Stimulated activated CD8-positive, alpha-beta memory T cell treated with anti-CD3 and anti-CD28 coated beads, Interleukin-12 subunit alpha, Interleukin-12 subunit beta, amount 100 ng/mL, for 1 hour (primary cell): Measurements from ENCODE around the gene ZNHIT6.

Experiments
- DNase-seq: peaks from one replicate; pipeline ENCODE4 v3.0.0-alpha.2; 2020; ENCODE audit warnings: low read depth

The ZNHIT6 gene

DNA sequence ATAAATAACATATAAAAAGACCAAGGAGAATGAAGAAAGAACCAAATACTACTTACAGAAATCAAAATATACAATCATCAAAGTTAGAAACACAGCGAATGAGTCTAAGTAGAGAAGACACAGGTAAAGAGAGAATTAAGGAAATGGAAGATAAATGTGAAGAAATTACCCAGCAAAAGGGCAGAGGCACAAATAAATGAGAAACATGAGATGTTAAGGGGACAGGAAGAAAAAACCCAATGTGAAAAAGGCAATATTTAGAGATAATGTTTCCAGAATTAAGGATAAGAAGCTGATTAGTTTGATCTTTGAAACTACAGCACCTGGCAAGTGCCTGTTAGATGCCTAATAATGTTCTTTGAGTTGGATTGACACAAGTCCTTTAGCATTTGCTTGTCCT, 86.8 kb downstream of the ZNHIT6 start:
- no peak for DNase-seq

DNA sequence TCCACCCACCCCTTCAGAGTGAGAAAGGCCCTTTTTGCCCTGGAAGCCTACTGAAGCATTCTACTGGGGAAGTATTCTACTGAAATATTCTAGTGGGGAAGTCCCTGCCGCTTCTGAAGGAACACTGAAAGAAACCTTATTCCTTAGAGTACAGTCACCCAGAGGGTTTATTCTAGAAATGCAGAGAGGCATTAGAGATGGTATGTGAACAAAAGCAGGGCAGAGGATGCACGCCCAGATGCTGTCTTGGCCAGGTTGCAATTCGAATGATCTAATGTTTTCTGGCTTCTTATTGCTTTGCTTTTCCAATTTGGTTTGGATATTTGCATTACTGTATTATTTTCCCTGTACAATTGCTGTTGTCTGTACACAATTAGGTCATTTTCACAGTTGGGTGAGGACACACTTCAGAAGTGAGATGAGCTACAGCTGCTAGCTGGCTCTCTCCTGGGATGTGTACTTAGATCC, 90.6 kb downstream of the ZNHIT6 start:
- no peak for DNase-seq

DNA sequence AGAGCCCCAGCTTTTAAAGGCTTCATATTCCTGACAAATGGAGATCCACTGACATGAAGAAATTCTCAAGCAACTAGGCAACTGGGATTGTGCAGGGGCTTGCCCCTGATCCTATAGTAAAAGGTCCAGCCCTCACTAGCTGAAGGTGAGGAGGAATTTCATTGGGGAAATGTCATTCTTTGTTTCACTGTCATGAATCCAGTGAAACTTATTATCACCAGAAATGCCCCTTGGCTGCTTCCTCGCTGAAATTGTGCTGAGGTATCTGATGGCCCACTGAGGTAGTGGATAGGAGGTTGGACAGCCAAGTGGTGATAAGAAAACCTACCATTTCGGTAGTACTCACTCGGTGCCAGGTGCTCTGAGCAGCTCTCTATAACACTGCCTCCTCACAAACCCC, 91.5 kb downstream of the ZNHIT6 start:
- no peak for DNase-seq

DNA sequence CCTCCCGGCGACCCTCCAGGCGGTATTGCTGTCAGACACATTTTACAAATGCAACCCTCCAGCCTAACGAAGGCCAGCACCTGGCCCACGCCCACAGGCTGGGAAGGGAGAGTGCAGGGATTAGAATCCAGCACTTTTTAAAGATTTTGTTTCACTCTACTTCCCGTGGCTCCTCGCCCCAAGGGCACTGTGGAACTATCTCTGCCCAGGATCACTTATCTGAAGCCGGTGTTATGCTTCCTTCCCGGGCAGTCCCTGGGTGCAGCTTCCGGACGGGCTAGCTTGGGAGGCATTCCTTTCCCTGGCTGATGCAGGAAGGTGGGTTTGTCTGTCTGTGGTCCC, 91.9 kb downstream of the ZNHIT6 start:
- DNase-seq, result no peak

DNA sequence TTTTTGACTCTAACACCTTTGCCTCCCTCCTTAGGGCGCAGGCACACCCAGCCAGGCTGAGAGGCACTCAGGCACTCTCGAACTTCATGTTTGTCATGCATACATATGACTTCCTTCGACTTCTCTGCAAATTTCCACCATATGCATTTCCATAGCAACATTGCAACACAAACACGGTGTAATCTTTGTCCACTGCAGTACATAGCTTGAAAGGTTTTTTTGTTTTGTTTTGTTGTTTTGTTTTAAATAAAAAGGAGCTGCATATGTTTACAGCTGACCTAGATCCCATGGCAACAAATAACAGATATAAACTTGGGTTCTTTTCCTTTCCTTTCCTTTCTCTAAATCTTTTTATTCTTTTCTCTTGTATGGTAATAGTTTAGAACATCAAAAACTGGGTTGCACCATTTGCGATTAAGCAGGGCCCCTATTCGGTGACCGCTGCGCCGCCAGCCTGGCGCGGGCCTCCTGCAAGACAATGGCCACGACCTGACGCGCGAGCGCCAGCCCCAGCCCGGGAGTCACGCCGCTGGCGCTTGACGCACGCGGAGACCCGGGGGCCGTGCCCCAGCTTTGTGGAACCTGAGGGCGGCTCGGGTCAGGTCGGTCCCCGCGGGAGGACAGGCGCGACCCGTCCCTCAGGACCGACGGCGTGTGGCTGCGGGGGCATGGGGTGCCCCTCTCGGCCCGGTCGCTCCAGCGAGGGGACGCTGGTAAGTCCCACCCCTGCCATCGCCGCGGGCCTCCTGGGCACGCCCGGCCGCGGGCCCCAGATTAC, 92.5 kb downstream of the ZNHIT6 start:
- no peak for DNase-seq

DNA sequence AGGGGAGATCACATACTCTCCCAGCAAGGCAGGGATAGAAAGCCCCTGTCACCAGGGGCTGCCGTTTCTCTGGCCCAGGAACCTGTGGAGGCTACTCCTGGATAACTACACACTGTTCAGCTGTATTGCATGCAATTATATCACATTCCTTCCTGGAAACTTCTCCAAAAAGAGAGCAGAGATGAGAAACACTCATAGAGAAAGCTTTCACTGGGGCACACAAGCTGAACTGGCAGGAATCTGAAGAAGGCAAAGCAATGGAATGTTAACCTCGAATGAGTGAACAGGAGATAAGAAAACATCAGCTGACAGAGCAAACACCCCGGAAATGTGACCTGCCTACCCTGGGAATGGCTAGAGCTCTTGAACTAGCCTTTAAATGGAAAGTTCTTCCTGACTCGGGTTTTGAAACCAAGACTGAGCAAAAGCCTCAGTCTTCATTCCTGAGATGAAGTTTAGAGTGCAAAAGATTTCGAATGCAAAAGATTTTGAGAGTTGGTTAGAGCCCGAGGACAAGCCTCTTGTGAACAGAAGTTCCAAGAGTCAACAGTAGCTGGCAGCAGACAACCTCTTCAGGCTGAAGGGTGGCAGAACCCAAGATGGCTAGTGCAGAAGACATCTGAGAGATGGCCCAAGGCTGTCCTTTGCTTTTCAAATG, 95.4 kb downstream of the ZNHIT6 start:
- no peak for DNase-seq

DNA sequence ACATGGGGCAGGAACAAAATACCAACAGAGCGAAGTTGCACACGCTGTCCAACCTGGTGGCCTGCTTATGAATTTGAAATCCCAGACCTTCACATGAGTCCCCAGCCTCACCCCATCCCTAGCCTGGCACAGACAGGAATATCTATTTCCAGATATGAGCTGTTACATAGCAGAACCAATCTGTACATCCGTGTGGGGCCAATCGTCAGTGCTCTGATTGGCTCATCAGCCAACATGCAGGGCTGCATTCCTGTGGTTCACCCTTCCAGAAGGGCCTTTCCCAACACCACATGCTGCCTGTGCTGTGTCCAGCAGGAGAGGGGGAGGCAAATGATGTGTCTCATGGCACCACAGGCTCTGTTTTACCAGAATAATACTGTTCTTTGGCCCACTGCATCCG, 96.4 kb downstream of the ZNHIT6 start:
- DNase-seq, result no peak

DNA sequence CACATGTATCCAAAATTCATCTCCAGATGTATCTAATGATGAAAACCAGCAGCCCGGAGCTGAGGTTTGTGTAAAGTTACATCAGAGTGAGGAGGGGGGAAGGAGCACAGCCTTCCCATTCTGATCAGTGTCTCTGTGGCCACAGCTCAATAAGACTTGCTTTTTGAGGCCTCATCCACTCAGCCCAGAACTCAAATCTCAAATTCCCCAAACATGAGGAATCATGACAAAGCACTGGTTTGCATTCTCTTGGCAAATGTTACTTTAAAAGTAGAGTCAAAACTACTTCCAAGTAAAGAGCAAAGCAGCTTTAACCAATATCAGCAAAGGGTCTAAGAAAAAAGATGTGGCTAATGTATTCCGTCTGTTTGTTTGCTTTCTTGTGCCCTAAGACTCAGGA, 96.8 kb downstream of the ZNHIT6 start:
- DNase-seq, result no peak

DNA sequence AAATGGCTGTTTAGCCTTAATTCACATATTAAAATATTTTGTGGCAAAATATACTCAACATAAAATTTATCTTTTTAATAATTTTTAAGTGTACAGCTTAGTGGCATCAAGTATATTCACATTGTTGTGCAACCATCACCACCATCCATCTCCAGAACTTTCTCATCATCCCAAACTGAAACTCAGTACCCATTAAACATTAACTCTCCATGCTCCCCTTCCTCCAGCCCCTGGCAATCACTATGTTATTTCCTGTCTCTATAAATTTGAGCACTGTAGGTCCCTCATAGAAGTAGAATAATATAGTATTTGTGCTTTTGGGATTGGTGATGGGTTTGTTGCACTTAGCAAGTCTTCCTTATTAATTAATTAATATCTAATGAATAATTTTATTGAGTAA, 98.3 kb downstream of the ZNHIT6 start:
- DNase-seq, result no peak

DNA sequence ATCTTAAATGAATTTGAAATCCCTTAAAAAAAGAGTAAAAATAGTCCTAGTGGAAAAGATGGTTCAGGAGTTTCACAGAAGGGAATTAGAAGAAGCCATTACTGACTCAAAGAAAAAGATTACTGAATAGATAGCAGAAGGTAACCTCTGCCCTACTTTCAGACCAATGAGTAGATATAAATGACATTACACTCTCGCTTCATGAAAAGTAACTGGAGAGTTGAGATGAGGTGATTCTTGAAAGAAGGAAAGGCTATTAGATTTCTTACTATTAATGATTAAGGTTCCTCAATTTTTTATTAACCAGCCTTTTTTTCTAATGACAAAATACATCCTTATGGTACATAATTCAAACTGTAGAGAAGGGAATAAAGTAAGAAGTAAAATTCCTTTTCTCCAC, 99.4 kb downstream of the ZNHIT6 start:
- DNase-seq, result no peak

DNA sequence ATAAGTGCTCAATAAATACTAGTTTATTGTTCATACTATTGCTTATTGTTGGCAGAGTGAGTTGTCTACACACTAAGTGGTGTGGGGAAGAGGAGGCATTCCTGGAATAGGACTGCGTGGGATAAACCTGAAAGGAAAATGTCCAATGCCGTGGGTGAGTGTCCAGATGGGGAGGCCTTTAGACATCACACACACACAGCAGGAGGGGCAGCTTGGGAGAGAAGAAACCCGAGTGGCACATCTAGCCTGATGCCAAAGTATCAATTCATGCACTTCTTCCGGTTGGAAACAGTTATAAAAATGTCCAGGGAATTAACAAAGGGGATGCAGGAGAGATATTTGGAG, 100.3 kb downstream of the ZNHIT6 start:
- no peak for DNase-seq

DNA sequence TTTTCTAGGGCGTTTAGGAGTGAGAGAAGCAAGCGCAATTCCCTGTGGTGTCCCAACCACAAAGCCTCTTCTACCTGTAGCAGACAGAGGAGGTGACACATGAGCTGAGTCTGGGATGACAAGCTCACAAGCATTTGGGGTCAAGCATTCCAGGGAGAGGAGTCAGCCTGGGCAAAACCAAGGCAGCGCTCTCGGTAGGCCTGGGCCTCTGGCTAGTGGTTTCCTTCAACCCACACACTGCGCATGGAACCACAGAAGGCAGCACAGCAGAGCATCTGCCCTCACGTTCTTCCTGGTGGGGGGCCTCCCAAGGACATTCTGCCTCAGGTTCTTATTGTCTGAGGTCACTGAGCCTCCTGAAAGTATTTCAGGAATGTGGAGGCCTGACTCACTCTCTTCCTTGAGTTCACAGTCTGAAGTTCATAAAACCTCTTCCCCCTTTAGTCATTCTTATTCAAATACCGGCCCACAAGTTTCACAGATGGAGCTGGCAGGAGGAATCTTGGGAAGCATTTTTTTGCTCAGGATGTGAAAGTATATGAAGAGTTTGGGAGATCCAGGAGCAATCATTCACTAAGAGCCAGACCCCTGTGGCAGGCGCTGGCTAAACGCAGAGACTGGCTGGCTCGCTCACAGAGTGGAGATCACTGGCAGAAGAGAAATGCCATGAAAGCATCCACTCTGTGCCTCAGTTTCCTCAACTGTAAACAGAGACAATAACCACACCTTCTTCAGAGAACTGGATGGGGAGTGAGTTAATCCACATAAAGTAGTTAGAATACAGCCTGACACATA, 100.9 kb downstream of the ZNHIT6 start:
- no peak for DNase-seq

DNA sequence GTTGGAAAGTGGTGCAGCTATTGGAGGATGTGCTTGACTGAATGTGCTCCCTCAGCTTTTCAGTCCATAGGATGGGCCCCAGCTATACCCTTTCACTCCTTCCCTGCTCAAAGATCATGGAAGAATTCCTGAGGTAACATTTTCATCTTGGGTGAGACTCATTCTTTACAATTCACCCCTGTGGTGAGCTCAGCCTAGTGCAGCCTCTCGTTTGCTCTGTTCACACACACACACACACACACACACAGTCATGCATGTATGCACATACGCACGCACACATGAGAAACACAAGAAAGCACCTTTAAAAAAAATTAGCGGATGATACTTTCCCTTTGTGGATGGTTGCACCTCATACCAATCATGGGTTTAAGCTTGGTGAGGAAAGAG, 101.8 kb downstream of the ZNHIT6 start:
- no peak for DNase-seq

DNA sequence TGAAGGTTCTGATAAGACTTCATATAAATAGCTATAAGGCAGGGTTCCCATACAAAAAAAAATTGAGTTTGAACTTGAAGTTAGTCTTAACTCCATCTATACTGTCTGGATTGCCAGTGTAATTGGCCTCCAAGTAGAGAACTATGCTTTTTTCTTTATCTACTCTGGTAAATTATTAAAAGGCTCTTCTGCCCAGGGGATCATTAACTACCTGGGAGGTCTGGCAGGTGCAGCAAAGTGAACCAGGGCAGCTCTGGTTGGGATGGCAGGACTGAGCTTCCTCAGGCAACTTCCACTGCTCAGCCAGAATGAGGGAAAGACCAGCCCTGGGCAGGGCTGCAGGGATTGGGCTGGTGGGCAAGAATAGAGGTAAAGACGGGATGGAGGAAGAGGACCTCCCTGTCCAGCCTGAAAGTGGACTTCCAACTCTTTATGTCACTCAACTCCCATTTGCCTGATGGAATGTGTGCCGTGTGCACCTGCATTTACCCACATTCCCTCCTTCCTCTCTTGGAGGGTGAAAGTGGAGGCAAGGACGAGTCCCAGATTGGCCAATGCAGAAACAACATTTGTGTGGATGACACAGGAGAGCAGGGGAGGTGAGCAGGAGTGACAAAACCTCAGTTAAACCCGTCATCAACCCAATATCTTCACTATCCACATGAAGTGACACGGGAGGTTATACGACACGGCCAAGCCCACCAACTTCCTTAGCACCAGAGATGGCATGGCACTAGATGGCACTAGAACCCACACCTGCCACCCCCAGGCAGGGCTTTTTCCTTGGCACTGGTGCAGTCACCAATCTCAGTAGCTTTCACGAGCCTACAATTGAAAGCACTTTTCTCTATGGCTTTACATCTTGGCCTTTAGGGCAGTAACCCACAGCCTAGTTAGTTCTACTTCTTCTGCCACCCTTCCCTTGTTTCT, 102.5 kb downstream of the ZNHIT6 start:
- no peak for DNase-seq

DNA sequence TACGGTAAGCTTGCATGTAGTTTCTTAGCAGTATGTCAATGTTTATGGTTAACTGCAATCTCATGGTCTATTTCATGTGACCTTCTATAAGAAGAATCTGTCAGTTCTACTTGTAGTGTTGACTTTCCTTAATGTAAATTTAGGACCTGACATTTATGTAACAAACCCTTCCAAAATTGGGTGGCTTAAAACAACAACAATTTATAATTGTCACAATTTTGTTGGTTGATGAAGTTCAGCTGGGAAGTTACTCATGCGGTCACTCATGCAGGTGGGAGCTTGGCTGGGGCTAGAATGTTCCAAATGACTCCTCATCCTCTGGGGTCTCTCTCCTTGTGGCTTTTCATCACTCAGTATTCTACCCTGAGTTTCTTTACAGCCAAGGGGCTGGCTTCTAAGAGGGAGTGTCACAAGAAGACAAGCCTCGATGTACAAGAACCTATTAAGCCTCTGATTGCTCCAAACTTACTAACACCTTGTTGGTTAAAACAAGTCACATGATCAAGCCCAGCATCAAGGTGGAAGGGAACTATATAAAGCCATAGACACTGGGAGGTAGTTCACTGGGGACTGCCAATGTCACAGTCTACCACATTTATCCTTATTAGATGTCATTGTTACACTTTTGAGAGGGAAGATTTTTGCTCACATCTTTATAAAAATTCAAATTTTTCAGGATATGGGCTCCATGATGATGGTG, 103.8 kb downstream of the ZNHIT6 start:
- no peak for DNase-seq

DNA sequence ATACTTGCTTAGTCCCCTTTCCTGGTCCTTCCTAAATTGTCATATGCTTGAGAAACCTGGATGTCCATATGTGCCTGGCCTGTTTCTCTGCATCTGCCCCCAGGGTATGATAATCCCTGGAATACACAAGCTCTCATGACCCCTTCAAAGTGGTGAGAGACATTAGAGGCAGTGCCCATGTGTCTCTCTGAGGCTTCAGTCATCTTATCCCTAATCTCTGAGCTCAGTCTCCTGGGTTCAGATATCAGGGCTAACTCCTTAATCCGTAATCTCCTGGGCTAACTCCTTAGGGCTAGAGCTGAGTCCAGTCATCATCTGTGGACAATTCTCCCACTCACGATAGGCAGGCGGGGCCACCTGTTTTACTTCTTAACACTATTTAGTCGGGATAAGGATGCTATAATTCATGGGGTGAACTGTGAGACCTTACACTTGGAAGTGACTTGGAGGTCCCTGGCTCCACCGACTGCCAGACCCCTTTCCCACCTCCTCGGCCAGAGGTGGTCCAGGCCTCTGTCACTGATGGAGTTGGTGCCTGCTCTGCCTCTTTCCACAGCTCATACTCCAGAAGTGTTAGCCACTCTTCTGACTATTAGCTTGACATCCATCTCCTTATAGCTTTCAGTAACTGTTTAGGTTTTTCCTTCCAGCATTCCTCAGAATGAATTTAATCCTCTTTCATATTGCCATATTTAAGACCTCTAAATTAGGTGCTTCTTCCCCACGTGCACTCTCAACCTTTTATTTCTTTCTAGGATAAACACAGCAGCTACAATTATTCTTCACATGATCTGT, 105.0 kb downstream of the ZNHIT6 start:
- DNase-seq, result no peak

DNA sequence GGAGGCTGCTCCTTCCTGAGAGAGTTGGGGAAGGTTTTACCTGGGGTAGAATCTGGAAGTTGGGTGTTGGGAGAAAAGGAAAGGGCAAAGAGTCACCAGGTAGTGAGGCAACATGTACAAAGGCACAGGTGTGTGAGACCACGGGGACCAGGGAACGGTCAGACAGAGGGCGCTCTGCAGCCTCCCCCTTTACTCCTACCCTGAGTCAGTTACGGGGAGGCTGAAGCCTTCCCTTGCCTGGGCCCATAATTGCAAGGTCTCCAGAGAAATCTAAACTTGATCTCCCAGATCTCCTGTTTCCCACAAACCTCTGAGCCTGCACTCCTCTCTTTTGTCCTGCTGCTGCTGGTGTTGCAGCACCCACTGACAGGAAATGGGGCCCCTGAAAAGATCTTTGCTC, 105.7 kb downstream of the ZNHIT6 start:
- DNase-seq, result no peak

DNA sequence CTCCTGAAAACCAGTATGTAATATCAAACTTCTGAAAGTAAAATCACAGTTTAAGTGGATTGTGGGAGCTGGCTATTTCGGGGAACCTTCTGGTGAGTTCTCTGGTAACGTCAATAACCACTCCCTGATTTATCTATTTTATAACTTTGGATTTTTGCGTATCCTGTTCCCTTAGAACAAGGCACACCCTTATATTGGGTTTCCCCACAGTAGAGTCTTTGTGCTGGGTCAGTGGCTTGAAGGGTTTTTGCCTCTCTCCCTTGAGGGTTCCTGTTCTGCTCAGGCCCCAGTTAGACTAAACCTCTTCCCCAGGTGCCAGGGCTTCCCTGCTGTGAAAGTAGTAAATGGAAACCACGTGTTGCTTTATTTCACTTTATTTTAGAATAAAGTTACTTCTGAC, 106.3 kb downstream of the ZNHIT6 start:
- DNase-seq, result no peak

DNA sequence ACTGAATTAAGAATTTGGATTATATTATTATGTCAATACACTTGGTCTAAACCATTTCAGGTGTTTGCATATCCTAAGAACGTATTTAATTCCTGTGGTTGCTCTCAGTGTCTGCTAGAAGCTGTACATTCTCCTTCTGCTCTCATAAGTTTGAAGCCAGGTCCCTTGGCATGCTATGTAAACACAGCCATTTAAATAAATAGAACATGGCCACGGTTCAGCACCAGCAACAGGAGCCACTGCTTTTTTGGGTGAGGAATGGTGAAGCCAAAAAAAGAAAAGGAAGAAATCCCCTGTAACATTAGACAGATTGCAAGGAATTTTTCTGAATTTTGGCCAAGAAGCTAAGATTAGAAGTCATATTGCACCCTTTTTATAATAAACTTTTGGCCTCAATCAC, 108.6 kb downstream of the ZNHIT6 start:
- no peak for DNase-seq
